Measurements from ENCODE around the gene BCAS3.

DNA sequence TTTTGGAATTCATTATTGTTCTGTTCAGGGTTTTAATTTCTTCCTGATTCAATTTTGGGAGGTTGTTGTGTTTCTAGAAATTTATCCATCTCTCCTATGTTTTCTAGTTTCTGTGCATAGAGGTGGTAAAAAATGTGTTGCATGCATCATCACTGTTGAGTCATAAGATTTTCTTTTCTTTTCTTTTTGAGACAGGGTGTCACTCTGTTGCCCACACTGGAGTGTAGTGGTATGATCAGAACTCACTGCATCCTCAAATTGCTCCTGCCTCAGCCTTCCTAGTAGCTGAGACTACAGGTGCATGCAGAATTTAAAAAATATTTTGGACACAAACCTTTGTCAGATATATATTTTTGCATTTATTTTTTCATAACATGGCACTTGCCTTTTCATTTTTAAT lies 184.8 kb downstream of the BCAS3 start:
- TF ChIP-seq, protein P1, sequence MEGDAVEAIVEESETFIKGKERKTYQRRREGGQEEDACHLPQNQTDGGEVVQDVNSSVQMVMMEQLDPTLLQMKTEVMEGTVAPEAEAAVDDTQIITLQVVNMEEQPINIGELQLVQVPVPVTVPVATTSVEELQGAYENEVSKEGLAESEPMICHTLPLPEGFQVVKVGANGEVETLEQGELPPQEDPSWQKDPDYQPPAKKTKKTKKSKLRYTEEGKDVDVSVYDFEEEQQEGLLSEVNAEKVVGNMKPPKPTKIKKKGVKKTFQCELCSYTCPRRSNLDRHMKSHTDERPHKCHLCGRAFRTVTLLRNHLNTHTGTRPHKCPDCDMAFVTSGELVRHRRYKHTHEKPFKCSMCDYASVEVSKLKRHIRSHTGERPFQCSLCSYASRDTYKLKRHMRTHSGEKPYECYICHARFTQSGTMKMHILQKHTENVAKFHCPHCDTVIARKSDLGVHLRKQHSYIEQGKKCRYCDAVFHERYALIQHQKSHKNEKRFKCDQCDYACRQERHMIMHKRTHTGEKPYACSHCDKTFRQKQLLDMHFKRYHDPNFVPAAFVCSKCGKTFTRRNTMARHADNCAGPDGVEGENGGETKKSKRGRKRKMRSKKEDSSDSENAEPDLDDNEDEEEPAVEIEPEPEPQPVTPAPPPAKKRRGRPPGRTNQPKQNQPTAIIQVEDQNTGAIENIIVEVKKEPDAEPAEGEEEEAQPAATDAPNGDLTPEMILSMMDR (IDR thresholded peaks at IDR 0.05; ENCODE audit: low read depth, low read length, poor library complexity, severe bottlenecking): no peak
- no peak for TF ChIP-seq EZH2phosphoT487 (IDR thresholded peaks at IDR 0.05; ENCODE audit: borderline replicate concordance, low read length)

All from DOHH2 (cell line).